ENCODE data around the gene DUSP28.

- TF ChIP-seq CTCF (IDR thresholded peaks at IDR 0.05) = no peak
- TF ChIP-seq POLR2AphosphoS5 (IDR thresholded peaks at IDR 0.05; ENCODE audit: low read depth, low read length) = no peak
- TF ChIP-seq, protein P1, sequence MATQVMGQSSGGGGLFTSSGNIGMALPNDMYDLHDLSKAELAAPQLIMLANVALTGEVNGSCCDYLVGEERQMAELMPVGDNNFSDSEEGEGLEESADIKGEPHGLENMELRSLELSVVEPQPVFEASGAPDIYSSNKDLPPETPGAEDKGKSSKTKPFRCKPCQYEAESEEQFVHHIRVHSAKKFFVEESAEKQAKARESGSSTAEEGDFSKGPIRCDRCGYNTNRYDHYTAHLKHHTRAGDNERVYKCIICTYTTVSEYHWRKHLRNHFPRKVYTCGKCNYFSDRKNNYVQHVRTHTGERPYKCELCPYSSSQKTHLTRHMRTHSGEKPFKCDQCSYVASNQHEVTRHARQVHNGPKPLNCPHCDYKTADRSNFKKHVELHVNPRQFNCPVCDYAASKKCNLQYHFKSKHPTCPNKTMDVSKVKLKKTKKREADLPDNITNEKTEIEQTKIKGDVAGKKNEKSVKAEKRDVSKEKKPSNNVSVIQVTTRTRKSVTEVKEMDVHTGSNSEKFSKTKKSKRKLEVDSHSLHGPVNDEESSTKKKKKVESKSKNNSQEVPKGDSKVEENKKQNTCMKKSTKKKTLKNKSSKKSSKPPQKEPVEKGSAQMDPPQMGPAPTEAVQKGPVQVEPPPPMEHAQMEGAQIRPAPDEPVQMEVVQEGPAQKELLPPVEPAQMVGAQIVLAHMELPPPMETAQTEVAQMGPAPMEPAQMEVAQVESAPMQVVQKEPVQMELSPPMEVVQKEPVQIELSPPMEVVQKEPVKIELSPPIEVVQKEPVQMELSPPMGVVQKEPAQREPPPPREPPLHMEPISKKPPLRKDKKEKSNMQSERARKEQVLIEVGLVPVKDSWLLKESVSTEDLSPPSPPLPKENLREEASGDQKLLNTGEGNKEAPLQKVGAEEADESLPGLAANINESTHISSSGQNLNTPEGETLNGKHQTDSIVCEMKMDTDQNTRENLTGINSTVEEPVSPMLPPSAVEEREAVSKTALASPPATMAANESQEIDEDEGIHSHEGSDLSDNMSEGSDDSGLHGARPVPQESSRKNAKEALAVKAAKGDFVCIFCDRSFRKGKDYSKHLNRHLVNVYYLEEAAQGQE (IDR thresholded peaks at IDR 0.05; ENCODE audit: insufficient read depth in 1 of 2, low read depth in 2 of 2, low read length in 1 of 2) = no peak
- no peak for TF ChIP-seq TCF7L2 (IDR thresholded peaks at IDR 0.05; ENCODE audit: low read depth, low read length)
- TF ChIP-seq SIN3A (IDR thresholded peaks at IDR 0.05; ENCODE audit: borderline replicate concordance, insufficient read depth, low read depth, low read length) = no peak
These were observed 4.5 kb upstream of the DUSP28 start for GRCh38 chr2:240555541-240556250.

Measured in Panc1 (cell line).